RPMI7951 (cell line): ENCODE data around the gene METTL21A. TPM values are rescaled to one million over a fixed set of nuclear protein-coding genes. Genes with fewer than 3 reads are reported as not detected.

Source experiments
- total RNA-seq: library from RNA; depleted of rRNA; stranded (reverse); fragments of >200 nt; shearing (Covaris generic); gene quantifications from 2 replicates; pipeline ENCODE4 v1.2.3, GENCODE V29; 2014; rRNA removed

Gene METTL21A
- total RNA-seq, 1 experiment from 2014 or later = 22.1 TPM

Other genes starting within 250 kb of the METTL21A start
- 28.0 and 39.8 TPM in 2 replicates for gene CREB1, start 95.4 kb downstream of the METTL21A start, total RNA-seq
- gene CCNYL1, start 86.2 kb upstream of the METTL21A start, total RNA-seq = 9.0 and 10.7 TPM in 2 replicates
- 1.3 and 2.0 TPM in 2 replicates for gene FZD5, start 144.5 kb upstream of the METTL21A start, total RNA-seq